Stimulated activated CD4-positive, alpha-beta T cell treated with anti-CD3 and anti-CD28 coated beads, TNF-alpha, amount 100 ng/mL, for 1 hour (primary cell): Measurements from ENCODE around the gene ZNF282.
A peak's percentile ranks its signal among the peaks of the same experiment; 100 is the strongest.
"Not testable (repeated sequence)": the region's sequence is repeated elsewhere in the genome, so short reads cannot be mapped to it uniquely, and the experiment has no call there.

Experiments used
- DNase-seq, 3 donors: peaks; one replicate each; pipeline ENCODE4 v3.0.0-alpha.2; 2020; ENCODE audit warnings: low read depth in 3 of 3, low spot score in 1 of 3

The ZNF282 gene

DNA sequence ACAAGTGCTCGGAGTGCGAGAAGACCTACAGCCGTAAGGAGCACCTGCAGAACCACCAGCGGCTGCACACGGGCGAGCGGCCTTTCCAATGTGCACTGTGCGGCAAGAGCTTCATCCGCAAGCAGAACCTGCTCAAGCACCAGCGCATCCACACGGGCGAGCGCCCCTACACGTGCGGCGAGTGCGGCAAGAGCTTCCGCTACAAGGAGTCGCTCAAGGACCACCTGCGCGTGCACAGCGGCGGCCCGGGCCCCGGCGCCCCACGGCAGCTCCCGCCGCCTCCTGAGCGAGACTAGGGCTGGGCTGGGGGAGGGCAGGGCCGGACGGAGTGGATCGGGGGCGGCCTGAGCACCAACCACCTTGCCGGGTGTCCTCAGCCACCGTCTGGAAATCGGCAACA, 29.0 kb downstream of the ZNF282 start:
- DNase-seq: no peak

DNA sequence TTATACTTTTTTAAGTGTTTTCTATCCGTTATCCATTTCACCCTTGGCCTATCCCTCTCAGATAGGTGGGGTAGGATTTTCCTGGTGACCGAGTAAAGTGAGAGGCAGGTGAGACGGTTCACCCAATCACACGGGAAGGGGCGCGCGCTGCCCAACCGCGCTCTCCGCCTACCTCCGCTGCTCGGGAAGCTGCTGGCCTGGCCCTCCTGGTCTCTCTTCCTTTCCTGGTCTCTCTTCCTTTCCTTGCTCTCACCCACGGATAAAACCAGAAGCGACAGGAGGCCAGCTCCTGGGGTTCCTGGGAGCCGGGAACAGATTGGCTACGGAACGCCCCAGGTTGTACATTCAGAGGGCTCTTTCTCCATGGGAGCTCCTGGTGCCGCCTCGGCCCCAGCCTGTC, 29.8 kb downstream of the ZNF282 start:
- no peak for DNase-seq

GRCh38 chr7:149225656-149226055, 30.3 kb downstream of the ZNF282 start:
- DNase-seq: no peak

DNA sequence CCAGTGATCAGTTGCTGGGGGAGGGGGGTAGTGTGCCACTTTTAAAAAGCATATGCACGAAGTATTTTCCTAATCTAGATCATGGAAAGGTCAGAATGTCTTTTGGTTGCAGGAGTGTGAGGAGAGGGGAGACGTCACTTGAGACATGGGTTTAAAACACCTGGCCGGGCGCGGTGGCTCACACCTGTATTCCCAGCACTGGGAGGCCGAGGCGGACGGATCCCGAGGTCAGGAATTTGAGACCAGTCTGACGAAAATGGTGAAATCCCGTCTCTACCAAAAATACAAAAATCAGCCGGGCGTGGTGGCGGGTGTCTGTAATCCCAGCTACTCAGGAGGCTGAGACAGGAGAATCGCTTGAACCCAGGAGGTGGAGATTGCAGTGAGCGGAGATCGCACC, 31.0 kb downstream of the ZNF282 start:
- DNase-seq: not testable (repeated sequence)

- DNase-seq: no peak
Measured at GRCh38 chr7:149226840-149227494, 31.6 kb downstream of the ZNF282 start.

- no peak for DNase-seq
Measured at GRCh38 chr7:149228831-149229471, 33.6 kb downstream of the ZNF282 start.

- DNase-seq: no peak
Measured at GRCh38 chr7:149229526-149229925, 34.2 kb downstream of the ZNF282 start.

DNA sequence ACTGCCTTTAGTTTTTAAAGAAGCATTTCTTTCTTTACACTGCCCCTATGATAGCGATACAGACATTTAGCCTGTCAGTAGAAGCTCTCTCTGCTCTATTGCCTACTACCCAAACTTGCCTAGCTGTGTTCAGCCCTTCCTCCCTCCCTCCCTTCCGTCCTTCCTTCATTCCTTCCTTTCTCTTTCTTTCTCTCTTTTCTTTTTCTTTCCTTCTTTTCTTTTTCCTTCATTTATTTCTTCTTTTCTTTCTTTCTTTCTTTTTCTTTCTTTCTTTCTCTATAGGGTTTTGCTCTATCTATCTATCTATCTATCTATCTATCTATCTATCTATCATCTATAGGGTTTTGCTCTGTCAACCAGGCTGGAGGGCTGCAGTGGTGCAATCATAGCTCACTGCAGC, 37.0 kb downstream of the ZNF282 start:
- no peak for DNase-seq

DNA sequence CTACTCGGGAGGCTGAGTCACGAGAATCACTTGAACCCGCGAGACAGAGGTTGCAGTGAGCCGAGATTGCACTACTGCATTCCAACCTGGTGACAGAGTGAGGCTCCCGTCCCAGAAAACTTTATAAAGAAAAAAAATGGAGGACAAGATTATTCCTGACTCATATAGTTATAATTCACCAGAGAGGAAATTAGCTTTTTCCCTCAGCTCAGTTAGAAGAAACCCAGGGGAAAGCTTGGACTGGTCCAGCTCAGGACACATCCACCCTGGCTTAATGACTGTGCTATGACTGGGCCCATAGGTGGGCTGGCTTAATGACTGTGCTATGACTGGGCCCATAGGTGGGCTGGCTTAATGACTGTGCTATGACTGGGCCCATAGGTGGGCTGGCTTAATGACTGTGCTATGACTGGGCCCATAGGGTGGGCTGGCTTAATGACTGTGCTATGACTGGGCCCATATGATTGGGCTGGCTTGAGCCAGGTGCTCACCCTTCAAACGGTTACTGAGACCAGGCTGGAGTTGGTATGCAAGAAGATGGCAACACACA, 38.4 kb downstream of the ZNF282 start:
- not testable (repeated sequence) for DNase-seq

DNA sequence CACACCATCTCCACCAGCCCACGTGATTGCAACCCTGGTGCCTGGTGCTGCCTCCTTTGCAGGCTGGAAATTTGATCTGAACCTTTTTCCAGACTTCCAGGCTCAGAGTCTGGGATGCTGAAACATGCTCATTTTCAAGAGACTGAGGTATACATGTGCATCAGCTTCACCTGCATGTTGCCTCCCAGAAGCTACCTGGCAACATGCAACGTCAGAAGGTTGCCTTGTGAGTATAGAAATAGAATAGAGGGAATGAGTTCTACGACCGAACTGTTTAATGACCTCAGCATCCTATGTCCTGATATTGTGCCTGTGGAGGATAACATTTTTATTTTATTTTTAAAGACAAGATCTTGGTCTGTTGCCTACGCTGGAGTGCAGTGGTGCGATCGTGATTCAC, 42.2 kb downstream of the ZNF282 start:
- no peak for DNase-seq

DNA sequence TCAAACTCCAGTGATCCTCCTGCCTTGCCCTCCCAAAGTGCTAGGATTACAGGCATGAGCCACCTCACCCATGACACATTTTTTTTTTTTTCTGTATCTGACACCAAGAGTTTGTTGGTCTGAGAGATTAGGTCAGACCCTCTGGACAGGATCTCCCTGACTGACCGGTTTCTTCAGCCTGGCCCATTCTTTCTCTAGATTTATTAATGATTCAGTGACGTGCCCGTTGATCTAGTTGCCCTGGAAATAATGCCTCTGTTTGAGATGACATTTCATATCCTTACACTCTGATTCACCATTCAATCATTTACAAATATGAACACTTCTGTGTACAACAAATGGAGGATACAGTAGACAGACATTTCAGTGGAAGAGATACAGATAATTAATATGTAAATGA, 42.7 kb downstream of the ZNF282 start:
- DNase-seq: no peak

- DNase-seq: peak; percentile 69 to 83 (median 77)
Measured at GRCh38 chr7:149239345-149240143, 44.2 kb downstream of the ZNF282 start, which contains the start of gene ZNF212. ZNF212 (plus strand) TSS chr7:149239651; CDS start chr7:149239779, 128 bp downstream.

DNA sequence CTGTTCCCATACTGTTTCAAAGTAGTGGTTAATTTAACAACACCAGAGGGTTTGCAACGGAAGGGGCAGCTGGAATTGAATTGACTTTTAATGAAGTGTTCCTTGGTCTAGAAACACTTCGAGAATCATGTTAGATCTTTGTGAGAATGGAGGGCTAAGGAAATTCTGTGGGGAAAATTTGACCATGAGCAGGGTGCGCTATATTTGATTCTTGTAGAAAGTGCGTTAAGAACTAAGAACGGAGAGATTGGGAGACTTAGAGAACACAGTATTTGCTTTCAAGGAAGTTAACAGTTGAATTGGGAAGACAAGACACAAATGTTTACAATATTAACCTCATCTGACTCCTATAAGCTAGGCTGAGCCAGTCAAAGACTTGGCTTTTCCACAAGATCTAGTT, 45.3 kb downstream of the ZNF282 start:
- no peak for DNase-seq

GRCh38 chr7:149241696-149242095, 46.4 kb downstream of the ZNF282 start:
- no peak for DNase-seq

DNA sequence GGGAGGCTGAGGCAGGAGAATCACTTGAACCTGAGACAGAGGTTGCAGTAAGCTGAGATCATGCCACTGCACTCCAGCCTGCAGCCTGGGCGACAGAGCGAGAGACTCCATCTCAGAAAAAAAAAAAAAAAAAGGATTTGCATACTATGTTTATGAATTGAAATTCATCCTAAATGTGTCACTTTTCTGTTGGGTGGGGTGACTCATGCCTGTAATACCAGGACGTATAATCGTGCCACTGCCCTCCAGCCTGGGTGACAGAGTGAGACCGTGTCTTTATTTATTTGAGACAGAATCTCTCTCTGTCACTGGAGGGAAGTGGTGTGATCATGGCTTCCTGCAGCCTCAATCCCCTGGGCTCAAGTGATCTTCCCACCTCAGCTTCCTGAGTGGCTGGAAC, 49.9 kb downstream of the ZNF282 start:
- no peak for DNase-seq

DNA sequence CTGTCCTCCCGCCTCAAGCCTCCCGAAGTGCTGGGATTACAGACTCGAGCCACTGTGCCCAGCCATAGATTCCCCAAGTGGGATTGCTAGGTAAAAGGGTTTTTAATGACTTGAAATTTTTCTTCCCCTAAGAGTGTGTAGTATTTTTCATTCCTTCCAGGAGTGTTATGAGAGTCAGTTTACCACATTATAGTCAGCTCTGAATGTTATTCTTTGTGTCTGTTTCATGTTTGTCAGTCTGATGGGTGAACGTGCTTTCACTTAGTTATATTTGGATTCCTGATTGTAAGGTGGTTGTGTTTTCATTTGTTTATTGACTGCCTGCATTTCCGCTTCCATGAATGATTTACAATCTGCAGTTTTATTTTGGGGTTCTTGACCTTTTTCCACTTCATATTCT, 50.4 kb downstream of the ZNF282 start:
- DNase-seq: no peak

DNA sequence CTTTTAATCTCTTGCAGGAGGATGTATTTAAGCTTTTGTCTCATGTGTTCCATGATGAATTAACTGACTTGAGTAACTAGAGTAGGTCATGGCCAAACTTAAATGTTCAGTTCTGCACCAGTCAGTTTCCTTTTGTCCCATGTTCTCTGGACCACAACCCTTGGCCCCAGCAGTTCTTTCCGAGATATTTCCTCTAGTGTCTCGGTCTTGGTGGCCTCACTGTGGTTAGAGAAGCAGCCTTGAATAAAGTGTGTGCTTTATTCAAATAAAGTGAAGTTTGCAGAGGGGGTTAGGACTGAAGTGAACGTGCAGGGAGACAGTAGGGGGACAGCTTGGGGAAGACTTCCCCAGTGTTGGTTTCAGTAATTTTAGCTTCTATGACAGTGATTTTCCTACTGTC, 53.4 kb downstream of the ZNF282 start:
- no peak for DNase-seq

DNA sequence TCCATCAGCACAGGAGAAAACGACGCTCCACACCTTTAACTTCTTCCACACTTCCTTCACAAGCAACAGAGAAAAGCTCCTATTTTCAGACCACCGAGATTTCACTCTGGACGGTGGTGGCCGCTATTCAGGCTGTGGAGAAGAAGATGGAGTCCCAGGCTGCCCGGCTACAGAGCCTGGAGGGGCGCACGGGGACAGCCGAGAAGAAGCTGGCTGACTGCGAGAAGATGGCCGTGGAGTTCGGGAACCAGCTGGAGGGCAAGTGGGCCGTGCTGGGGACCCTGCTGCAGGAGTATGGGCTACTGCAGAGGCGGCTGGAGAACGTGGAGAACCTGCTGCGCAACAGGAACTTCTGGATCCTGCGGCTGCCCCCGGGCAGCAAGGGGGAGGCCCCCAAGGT, 54.8 kb downstream of the ZNF282 start:
- DNase-seq: not testable (repeated sequence)

GRCh38 chr7:149251518-149251917, 56.2 kb downstream of the ZNF282 start:
- not testable (repeated sequence) for DNase-seq

DNA sequence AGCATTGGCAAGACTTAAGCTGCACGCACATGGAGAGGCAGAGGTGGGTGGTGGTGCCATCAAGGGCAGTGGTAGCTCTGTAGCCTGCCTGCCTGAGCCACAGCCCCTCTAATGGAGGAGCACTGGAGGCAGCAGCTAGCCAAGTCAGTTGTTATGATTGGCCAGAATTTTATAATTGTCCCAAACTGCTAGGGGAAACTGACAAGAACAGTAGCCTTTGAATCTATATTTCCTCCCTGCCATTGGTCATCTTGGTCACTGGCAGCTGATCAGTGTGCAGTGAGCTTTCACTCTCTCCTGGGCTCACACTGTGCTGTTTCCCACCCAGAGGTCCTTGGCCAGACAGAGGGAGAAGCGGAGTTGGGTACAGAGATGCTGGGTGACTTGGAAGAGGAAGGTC, 57.0 kb downstream of the ZNF282 start:
- DNase-seq: no peak

- DNase-seq: no peak
Measured at GRCh38 chr7:149253665-149254064, 58.3 kb downstream of the ZNF282 start.
